GM12801 (cell line): ENCODE measurements around the gene TTC6.

Source experiments
- TF ChIP-seq, protein P1 (sequence below): IDR thresholded peaks from one replicate; pipeline ENCODE4 v1.5.1; 2011; ENCODE audit warnings: control low read depth; ENCODE audit not compliant: insufficient read length; ENCODE audit errors: extremely low read depth

TTC6 gene

GRCh38 chr14:37625597-37626595, 30.5 kb downstream of the TTC6 start:
- TF ChIP-seq, protein P1, sequence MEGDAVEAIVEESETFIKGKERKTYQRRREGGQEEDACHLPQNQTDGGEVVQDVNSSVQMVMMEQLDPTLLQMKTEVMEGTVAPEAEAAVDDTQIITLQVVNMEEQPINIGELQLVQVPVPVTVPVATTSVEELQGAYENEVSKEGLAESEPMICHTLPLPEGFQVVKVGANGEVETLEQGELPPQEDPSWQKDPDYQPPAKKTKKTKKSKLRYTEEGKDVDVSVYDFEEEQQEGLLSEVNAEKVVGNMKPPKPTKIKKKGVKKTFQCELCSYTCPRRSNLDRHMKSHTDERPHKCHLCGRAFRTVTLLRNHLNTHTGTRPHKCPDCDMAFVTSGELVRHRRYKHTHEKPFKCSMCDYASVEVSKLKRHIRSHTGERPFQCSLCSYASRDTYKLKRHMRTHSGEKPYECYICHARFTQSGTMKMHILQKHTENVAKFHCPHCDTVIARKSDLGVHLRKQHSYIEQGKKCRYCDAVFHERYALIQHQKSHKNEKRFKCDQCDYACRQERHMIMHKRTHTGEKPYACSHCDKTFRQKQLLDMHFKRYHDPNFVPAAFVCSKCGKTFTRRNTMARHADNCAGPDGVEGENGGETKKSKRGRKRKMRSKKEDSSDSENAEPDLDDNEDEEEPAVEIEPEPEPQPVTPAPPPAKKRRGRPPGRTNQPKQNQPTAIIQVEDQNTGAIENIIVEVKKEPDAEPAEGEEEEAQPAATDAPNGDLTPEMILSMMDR = no peak

GRCh38 chr14:37637341-37637740, 41.9 kb downstream of the TTC6 start:
- TF ChIP-seq, protein P1 = no peak

DNA sequence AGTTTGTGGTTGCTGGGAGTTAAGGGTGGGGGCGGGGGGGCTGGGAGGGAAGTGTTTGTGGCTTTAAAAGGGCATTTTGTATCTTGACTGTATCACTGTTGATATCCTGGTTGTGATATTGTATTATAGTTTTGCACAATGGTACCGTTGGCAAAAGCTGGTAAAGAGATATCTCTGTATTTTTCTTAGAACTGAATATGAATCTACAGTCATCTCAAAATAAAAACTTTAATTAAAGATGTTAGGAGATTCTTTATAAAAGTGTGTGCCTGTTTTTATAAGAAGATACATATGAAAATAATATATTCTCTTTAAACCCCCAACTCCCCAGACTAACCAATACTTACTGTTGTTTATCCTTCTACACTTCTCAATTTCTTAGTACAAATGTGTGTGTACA, 43.2 kb downstream of the TTC6 start:
- TF ChIP-seq, protein P1 = no peak

- TF ChIP-seq, protein P1 = no peak
Measured at GRCh38 chr14:37641117-37641516, 45.7 kb downstream of the TTC6 start.

GRCh38 chr14:37642125-37642524, 46.7 kb downstream of the TTC6 start:
- TF ChIP-seq, protein P1 = no peak

DNA sequence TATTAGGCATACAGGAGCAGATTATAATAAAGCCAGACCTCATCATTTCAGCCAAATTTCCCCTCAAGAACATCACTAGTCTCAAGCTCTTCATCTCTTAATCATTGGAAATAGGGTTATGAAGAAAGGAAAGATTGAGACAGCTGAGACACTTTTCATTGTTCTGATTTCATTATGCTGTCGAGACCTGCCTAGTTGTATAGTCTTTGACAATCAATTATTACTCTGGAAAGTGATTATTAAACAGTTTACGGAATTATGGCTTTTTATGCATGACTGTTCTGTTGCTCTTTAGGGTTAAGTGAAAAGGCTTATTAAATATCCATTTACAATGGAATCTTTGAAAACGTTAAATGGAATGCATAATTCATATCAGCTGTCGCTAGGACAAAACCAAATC, 48.3 kb downstream of the TTC6 start:
- TF ChIP-seq, protein P1 = no peak
